Spleen (tissue), 7 donors: Measurements from ENCODE around the gene VEPH1.

Source experiments
- POLR2AphosphoS5 ChIP-seq, 3 donors: sonication (generic); formaldehyde crosslinking; IDR thresholded peaks; one replicate each; pipeline ENCODE4 v1.5.1; 2017; ENCODE audit warnings: antibody characterized with exemption in 3 of 3
- TF ChIP-seq, protein P1 (sequence below), 11 experiments: fragments of 200-600 bp in 7 of 11; fragments of 450-650 bp in 4 of 11; sonication (generic) in 4 of 11; IDR thresholded peaks in 8 of 11; conservative IDR thresholded peaks in 3 of 11; 1 replicate in 7 of 11; 2 replicates in 4 of 11; pipeline versions ENCODE4 v1.4.0 to v1.8.0; 2016 to 2021; ENCODE audit warnings: antibody characterized with exemption in 11 of 11, inconsistent platforms in 4 of 11, mild to moderate bottlenecking in 1 of 11
- donor health status: DM: no; HTN: no; CAD: no; lungs with moderate emphysema.
- donor health status: DM: no; HTN: no; CAD: no.
- donor health status: DM: no; HTN: no; CAD: no.

DNA sequence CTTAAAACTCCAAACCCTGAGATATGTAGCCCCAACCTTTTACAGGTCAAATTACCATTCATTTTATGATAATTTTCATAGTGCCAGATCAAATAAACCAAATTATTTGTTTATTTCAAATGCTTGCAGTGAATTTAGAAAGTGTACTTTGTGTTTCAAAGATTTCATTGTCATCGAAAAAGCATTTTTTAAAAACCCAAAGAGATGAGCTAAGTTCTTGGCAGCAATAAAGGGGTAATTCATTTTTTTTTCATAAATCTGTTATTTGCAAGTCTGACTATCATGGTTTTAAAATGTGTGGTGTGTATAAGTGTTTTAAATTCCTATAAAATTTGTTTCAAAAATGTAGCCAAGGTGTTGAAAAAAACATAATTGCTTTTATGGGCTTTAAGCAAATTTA is 49.4 kb downstream of the VEPH1 start:
- TF ChIP-seq, protein P1, sequence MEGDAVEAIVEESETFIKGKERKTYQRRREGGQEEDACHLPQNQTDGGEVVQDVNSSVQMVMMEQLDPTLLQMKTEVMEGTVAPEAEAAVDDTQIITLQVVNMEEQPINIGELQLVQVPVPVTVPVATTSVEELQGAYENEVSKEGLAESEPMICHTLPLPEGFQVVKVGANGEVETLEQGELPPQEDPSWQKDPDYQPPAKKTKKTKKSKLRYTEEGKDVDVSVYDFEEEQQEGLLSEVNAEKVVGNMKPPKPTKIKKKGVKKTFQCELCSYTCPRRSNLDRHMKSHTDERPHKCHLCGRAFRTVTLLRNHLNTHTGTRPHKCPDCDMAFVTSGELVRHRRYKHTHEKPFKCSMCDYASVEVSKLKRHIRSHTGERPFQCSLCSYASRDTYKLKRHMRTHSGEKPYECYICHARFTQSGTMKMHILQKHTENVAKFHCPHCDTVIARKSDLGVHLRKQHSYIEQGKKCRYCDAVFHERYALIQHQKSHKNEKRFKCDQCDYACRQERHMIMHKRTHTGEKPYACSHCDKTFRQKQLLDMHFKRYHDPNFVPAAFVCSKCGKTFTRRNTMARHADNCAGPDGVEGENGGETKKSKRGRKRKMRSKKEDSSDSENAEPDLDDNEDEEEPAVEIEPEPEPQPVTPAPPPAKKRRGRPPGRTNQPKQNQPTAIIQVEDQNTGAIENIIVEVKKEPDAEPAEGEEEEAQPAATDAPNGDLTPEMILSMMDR (IDR thresholded peaks at IDR 0.05 in 8 of 11, conservative IDR thresholded peaks at IDR 0.05 in 3 of 11): no peak
- TF ChIP-seq POLR2AphosphoS5 (IDR thresholded peaks at IDR 0.05): no peak
